Cerebellar cortex (tissue), 1 donor: ENCODE data around the gene ZNF598.
A peak's percentile ranks its signal among the peaks of the same experiment; 100 is the strongest.

Source experiments
- DNase-seq: peaks from one replicate; pipeline ENCODE4 v3.0.0-alpha.2; 2015; ENCODE audit warnings: low spot score

ZNF598 gene

GRCh38 chr16:2009791-2010510, at the start of gene ZNF598:
Gene ZNF598 (minus strand): TSS chr16:2009821.
- peak; percentile 83 for DNase-seq

GRCh38 chr16:2058872-2059271, 49.3 kb upstream of the ZNF598 start:
- no peak for DNase-seq

- DNase-seq, result no peak
These were observed 48.8 kb upstream of the ZNF598 start for GRCh38 chr16:2058420-2058819.

GRCh38 chr16:2057438-2057837, 47.8 kb upstream of the ZNF598 start:
- DNase-seq, result no peak

- no peak for DNase-seq
These were observed 47.2 kb upstream of the ZNF598 start for GRCh38 chr16:2056681-2057407.

GRCh38 chr16:2056077-2056476, 46.5 kb upstream of the ZNF598 start:
- DNase-seq, result no peak

GRCh38 chr16:2054543-2055245, 45.1 kb upstream of the ZNF598 start:
- no peak for DNase-seq

- no peak for DNase-seq
These were observed 44.3 kb upstream of the ZNF598 start for GRCh38 chr16:2053897-2054296.

GRCh38 chr16:2053211-2053610, 43.6 kb upstream of the ZNF598 start:
- DNase-seq, result no peak

GRCh38 chr16:2048116-2048543, 38.5 kb upstream of the ZNF598 start:
- DNase-seq, result no peak

- DNase-seq, result peak; percentile 96
These were observed 37.9 kb upstream of the ZNF598 start, which contains the start of the genes NTHL1 and TSC2 for GRCh38 chr16:2047330-2048115. Gene NTHL1 (minus strand): TSS chr16:2047834. CDS start chr16:2047823, 11 bp downstream. Gene TSC2 (plus strand): TSS chr16:2047985. CDS start chr16:2048616, 631 bp downstream.

GRCh38 chr16:2046893-2047329, 37.3 kb upstream of the ZNF598 start:
- DNase-seq, result no peak

GRCh38 chr16:2045965-2046892, 36.6 kb upstream of the ZNF598 start:
- no peak for DNase-seq

- DNase-seq, result no peak
These were observed 34.9 kb upstream of the ZNF598 start for GRCh38 chr16:2044541-2044940.

GRCh38 chr16:2043667-2044451, 34.2 kb upstream of the ZNF598 start:
- peak; percentile 37 for DNase-seq

GRCh38 chr16:2042986-2043666, 33.5 kb upstream of the ZNF598 start:
- DNase-seq, result no peak

- DNase-seq, result no peak
These were observed 32.8 kb upstream of the ZNF598 start for GRCh38 chr16:2042171-2042985.

GRCh38 chr16:2040787-2041522, 31.3 kb upstream of the ZNF598 start:
- DNase-seq, result peak; percentile 52
